HEK293 (cell line): ENCODE data around the gene MND1.

Experiments
- BCL11A ChIP-seq: fragments of 450-650 bp; formaldehyde crosslinking; IDR thresholded peaks from 2 replicates; pipeline ENCODE4 v1.5.1; 2016; ENCODE audit warnings: low read depth, missing biosample characterization, missing genetic modification characterization
- GFI1B ChIP-seq: fragments of 450-650 bp; formaldehyde crosslinking; IDR thresholded peaks from 2 replicates; pipeline ENCODE4 v1.5.1; 2016; ENCODE audit warnings: missing biosample characterization, missing genetic modification characterization
- HOXC10 ChIP-seq: sonication (generic); formaldehyde crosslinking; IDR thresholded peaks from 2 replicates; pipeline ENCODE4 v1.8.1; 2023; ENCODE audit warnings: mild to moderate bottlenecking, missing genetic modification reagents
- REPIN1 ChIP-seq: fragments of 450-650 bp; formaldehyde crosslinking; IDR thresholded peaks from 2 replicates; pipeline ENCODE4 v1.5.1; 2017; ENCODE audit warnings: missing biosample characterization, missing genetic modification characterization, low read depth
- SCRT2 ChIP-seq: fragments of 450-650 bp; formaldehyde crosslinking; IDR thresholded peaks from 2 replicates; pipeline ENCODE4 v1.5.1; 2016; ENCODE audit warnings: missing biosample characterization, missing genetic modification characterization
- TSHZ1 ChIP-seq: fragments of 450-650 bp; formaldehyde crosslinking; IDR thresholded peaks from 2 replicates; pipeline ENCODE4 v1.5.1; 2016; ENCODE audit warnings: missing biosample characterization, missing genetic modification characterization, borderline replicate concordance
- YY1 ChIP-seq: fragments of 450-650 bp; formaldehyde crosslinking; IDR thresholded peaks from 2 replicates; pipeline ENCODE4 v1.5.1; 2018; ENCODE audit warnings: missing biosample characterization, missing genetic modification characterization
- ZBTB17 ChIP-seq: fragments of 450-650 bp; formaldehyde crosslinking; IDR thresholded peaks from 2 replicates; pipeline ENCODE4 v1.5.1; 2016; ENCODE audit warnings: missing biosample characterization, missing genetic modification characterization
- ZBTB8A ChIP-seq: fragments of 450-650 bp; formaldehyde crosslinking; IDR thresholded peaks from 2 replicates; pipeline ENCODE4 v1.5.1; 2016; ENCODE audit warnings: missing biosample characterization, missing genetic modification characterization
- ZFP41 ChIP-seq: fragments of 450-650 bp; formaldehyde crosslinking; IDR thresholded peaks from 2 replicates; pipeline ENCODE4 v1.5.1; 2016; ENCODE audit warnings: missing biosample characterization, missing genetic modification characterization, borderline replicate concordance
- ZFP69B ChIP-seq: fragments of 450-650 bp; formaldehyde crosslinking; IDR thresholded peaks from 2 replicates; pipeline ENCODE4 v1.5.1; 2016; ENCODE audit warnings: missing biosample characterization, missing genetic modification characterization
- ZNF132 ChIP-seq: fragments of 450-650 bp; formaldehyde crosslinking; IDR thresholded peaks from 2 replicates; pipeline ENCODE4 v1.5.1; 2017; ENCODE audit warnings: missing biosample characterization, missing genetic modification characterization, borderline replicate concordance
- ZNF223 ChIP-seq: fragments of 450-650 bp; formaldehyde crosslinking; IDR thresholded peaks from 2 replicates; pipeline ENCODE4 v1.5.1; 2016; ENCODE audit warnings: missing biosample characterization, missing genetic modification characterization
- ZNF239 ChIP-seq: fragments of 450-650 bp; formaldehyde crosslinking; IDR thresholded peaks from 2 replicates; pipeline ENCODE4 v1.5.1; 2016; ENCODE audit warnings: missing biosample characterization, missing genetic modification characterization
- ZNF335 ChIP-seq: fragments of 450-650 bp; formaldehyde crosslinking; conservative IDR thresholded peaks from 2 replicates; pipeline ENCODE4 v1.5.1; 2016; ENCODE audit warnings: missing biosample characterization, missing genetic modification characterization
- ZNF341 ChIP-seq: fragments of 450-650 bp; formaldehyde crosslinking; IDR thresholded peaks from 2 replicates; pipeline ENCODE4; 2016; ENCODE audit warnings: low read depth, missing biosample characterization, missing genetic modification characterization
- ZNF416 ChIP-seq: fragments of 450-650 bp; formaldehyde crosslinking; IDR thresholded peaks from 2 replicates; pipeline ENCODE4 v1.5.1; 2016; ENCODE audit warnings: missing biosample characterization, missing genetic modification characterization
- ZNF501 ChIP-seq: fragments of 450-650 bp; formaldehyde crosslinking; IDR thresholded peaks from 2 replicates; pipeline ENCODE4 v1.5.1; 2016; ENCODE audit warnings: missing biosample characterization, missing genetic modification characterization
- ZNF518A ChIP-seq: fragments of 450-650 bp; formaldehyde crosslinking; conservative IDR thresholded peaks from 2 replicates; pipeline ENCODE4 v1.5.1; 2016; ENCODE audit warnings: low read depth, missing biosample characterization, missing genetic modification characterization
- ZNF792 ChIP-seq: fragments of 450-650 bp; formaldehyde crosslinking; IDR thresholded peaks from 2 replicates; pipeline ENCODE4 v1.5.1; 2016; ENCODE audit warnings: missing biosample characterization, missing genetic modification characterization
- TF ChIP-seq, protein P1 (sequence below): fragments of 450-650 bp; formaldehyde crosslinking; IDR thresholded peaks from 2 replicates; pipeline ENCODE4 v1.5.1; 2016; ENCODE audit warnings: missing biosample characterization, missing genetic modification characterization
- TF ChIP-seq, protein P2 (sequence below): fragments of 450-650 bp; formaldehyde crosslinking; IDR thresholded peaks from 2 replicates; pipeline ENCODE4 v1.5.1; 2016; ENCODE audit warnings: missing biosample characterization, missing genetic modification characterization
- TF ChIP-seq, protein P3 (sequence below): fragments of 450-650 bp; formaldehyde crosslinking; IDR thresholded peaks from 2 replicates; pipeline ENCODE4 v1.5.1; 2016; ENCODE audit warnings: missing biosample characterization, missing genetic modification characterization

Gene MND1

DNA sequence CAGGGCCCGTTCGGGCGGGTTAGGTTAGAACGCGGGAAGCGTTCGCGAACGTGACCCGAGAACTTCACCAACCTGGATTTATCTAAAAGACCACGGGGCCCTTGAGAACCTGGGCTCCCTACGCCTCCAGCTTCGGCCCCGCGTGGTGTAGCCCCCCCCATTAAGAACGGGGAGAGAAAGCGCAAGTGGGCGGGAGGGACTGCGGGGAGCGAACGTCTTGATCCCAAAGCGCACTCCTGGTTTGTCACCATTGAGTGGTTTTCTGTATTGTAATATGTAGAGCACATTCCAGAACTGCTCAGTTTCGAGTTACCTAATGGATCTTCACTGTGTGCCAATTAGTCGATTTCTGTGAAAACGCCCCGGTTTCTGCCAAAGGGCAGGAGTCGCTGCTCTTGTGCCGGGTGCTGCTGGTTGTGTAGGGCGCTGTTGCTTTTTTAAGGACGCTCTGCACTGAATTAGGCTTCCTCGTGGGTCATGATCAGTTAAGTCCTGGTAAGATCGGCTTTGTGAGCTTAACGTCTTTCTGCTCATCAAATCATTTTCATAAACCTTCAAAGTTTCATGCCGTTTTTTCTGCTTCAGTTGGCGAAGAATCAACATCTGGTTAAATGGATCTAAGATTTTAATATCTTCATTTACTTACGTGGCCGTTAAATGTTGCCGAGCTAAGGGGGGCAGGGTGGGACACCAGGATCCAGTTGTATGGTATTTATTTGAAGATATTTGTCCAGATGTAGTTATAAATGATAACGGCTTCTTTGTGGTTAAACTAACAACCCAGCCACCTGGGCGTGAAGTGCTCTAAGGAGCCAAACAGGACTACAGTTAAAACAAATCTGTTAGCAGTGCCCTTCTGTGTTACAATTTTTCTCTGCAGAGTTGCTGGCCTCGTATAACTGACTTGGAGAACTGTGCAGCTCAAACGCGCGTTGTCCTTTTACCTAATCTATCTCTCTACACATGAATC, 809 bp downstream of the MND1 start (continued):
- TF ChIP-seq TSHZ1 (tag by site-specific recombination) (no peak), ZNF132 (no peak), ZBTB17 (no peak), ZNF792 (tag by site-specific recombination) (no peak), ZNF416 (no peak), REPIN1 (tag by site-specific recombination) (no peak), ZNF341 (tag by site-specific recombination) (0 out of 2 replicates have a peak, but pooled peaks have one; percentile 14), HOXC10 (CRISPR knock-in tag) (no peak), ZNF335 (tag by site-specific recombination) (peak; percentile 79), ZBTB8A (0 out of 2 replicates have a peak, but pooled peaks have one; percentile 42), ZNF518A (tag by site-specific recombination) (no peak), BCL11A (tag by site-specific recombination) (no peak), SCRT2 (0 out of 2 replicates have a peak, but pooled peaks have one; percentile 29), ZFP69B (peak; percentile 40; the same call in 1 of the 2 replicates), ZFP41 (tag by site-specific recombination) (no peak), ZNF223 (tag by site-specific recombination) (no peak), ZNF501 (tag by site-specific recombination) (no peak; the same call in 1 of the 2 replicates), YY1 (tag by site-specific recombination) (no peak), GFI1B (tag by site-specific recombination) (no peak), ZNF239 (tag by site-specific recombination) (no peak)
- TF ChIP-seq, protein P1, sequence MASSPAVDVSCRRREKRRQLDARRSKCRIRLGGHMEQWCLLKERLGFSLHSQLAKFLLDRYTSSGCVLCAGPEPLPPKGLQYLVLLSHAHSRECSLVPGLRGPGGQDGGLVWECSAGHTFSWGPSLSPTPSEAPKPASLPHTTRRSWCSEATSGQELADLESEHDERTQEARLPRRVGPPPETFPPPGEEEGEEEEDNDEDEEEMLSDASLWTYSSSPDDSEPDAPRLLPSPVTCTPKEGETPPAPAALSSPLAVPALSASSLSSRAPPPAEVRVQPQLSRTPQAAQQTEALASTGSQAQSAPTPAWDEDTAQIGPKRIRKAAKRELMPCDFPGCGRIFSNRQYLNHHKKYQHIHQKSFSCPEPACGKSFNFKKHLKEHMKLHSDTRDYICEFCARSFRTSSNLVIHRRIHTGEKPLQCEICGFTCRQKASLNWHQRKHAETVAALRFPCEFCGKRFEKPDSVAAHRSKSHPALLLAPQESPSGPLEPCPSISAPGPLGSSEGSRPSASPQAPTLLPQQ (tag by site-specific recombination), result no peak
- TF ChIP-seq, protein P2, sequence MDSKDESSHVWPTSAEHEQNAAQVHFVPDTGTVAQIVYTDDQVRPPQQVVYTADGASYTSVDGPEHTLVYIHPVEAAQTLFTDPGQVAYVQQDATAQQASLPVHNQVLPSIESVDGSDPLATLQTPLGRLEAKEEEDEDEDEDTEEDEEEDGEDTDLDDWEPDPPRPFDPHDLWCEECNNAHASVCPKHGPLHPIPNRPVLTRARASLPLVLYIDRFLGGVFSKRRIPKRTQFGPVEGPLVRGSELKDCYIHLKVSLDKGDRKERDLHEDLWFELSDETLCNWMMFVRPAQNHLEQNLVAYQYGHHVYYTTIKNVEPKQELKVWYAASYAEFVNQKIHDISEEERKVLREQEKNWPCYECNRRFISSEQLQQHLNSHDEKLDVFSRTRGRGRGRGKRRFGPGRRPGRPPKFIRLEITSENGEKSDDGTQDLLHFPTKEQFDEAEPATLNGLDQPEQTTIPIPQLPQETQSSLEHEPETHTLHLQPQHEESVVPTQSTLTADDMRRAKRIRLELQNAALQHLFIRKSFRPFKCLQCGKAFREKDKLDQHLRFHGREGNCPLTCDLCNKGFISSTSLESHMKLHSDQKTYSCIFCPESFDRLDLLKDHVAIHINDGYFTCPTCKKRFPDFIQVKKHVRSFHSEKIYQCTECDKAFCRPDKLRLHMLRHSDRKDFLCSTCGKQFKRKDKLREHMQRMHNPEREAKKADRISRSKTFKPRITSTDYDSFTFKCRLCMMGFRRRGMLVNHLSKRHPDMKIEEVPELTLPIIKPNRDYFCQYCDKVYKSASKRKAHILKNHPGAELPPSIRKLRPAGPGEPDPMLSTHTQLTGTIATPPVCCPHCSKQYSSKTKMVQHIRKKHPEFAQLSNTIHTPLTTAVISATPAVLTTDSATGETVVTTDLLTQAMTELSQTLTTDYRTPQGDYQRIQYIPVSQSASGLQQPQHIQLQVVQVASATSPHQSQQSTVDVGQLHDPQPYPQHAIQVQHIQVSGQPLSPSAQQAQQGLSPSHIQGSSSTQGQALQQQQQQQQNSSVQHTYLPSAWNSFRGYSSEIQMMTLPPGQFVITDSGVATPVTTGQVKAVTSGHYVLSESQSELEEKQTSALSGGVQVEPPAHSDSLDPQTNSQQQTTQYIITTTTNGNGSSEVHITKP (tag by site-specific recombination), result peak; percentile 37; the same call in 1 of the 2 replicates
- TF ChIP-seq, protein P3, sequence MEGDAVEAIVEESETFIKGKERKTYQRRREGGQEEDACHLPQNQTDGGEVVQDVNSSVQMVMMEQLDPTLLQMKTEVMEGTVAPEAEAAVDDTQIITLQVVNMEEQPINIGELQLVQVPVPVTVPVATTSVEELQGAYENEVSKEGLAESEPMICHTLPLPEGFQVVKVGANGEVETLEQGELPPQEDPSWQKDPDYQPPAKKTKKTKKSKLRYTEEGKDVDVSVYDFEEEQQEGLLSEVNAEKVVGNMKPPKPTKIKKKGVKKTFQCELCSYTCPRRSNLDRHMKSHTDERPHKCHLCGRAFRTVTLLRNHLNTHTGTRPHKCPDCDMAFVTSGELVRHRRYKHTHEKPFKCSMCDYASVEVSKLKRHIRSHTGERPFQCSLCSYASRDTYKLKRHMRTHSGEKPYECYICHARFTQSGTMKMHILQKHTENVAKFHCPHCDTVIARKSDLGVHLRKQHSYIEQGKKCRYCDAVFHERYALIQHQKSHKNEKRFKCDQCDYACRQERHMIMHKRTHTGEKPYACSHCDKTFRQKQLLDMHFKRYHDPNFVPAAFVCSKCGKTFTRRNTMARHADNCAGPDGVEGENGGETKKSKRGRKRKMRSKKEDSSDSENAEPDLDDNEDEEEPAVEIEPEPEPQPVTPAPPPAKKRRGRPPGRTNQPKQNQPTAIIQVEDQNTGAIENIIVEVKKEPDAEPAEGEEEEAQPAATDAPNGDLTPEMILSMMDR (tag by site-specific recombination), result peak; percentile 18; the same call in 1 of the 2 replicates
